Measurements from ENCODE around the gene NOL4L. TPM values are rescaled to one million over a fixed set of nuclear protein-coding genes. Genes with fewer than 3 reads are reported as not detected.

NOL4L gene
- total RNA-seq, 2 donors from 2014 or later, result 39.6 to 50.7 TPM

- Histone ChIP-seq H3K4me1 (ENCODE audit: control insufficient read depth, insufficient read depth, low read length) (no peaks in the 10 kb centered on the region), H3K27ac (ENCODE audit: low read depth, low read length) (no peak overlapping the region), H3K9ac (ENCODE audit: extremely low read depth, low read length, poor library complexity, severe bottlenecking) (no peak overlapping the region), H3K36me3 (ENCODE audit: control insufficient read depth, insufficient read depth, low read length) (no peaks in the 10 kb centered on the region), H3K4me3 (ENCODE audit: low read length) (no peak overlapping the region), H3K9me3 (ENCODE audit: control insufficient read depth, low read length) (no peaks in the 10 kb centered on the region), H3K27me3 (ENCODE audit: control insufficient read depth, insufficient read depth, low read length, poor library complexity, severe bottlenecking) (no peaks in the 10 kb centered on the region)
- Mint-ChIP-seq H3K27me3 (ENCODE audit: insufficient read depth) (peaks cover 7% of the 10 kb centered on the region), H3K4me3 (no peak overlapping the region), H3K4me1 (peaks cover 17% of the 10 kb centered on the region), H3K9me3 (no peaks in the 10 kb centered on the region), H3K36me3 (ENCODE audit: low read depth) (no peaks in the 10 kb centered on the region), H3K27ac (no peak overlapping the region)
- no peak for TF ChIP-seq CTCF (conservative IDR thresholded peaks at IDR 0.05)
- no peak for DNase-seq
- 43 to 76% methylated on average over 2 to 7 of the region's 7 CpGs for WGBS, 2 experiments (ENCODE audit: insufficient coverage in 1 of 2, insufficient read length in 1 of 2)
Observed at GRCh38 chr20:32523613-32524213, 61.4 kb downstream of the NOL4L start.

GRCh38 chr20:32522776-32523612 is 62.1 kb downstream of the NOL4L start:
- Mint-ChIP-seq H3K4me1 (peaks cover 10% of the 10 kb centered on the region), H3K9me3 (no peaks in the 10 kb centered on the region), H3K27me3 (ENCODE audit: insufficient read depth) (peaks cover 4% of the 10 kb centered on the region), H3K27ac (no peak overlapping the region), H3K36me3 (ENCODE audit: low read depth) (no peaks in the 10 kb centered on the region), H3K4me3 (no peak overlapping the region)
- WGBS, 2 experiments (ENCODE audit: insufficient coverage in 1 of 2, insufficient read length in 1 of 2), result 83 to 84% methylated on average over 6 to 8 of the region's 8 CpGs
- Histone ChIP-seq H3K27me3 (ENCODE audit: control insufficient read depth, insufficient read depth, low read length, poor library complexity, severe bottlenecking) (no peaks in the 10 kb centered on the region), H3K36me3 (ENCODE audit: control insufficient read depth, insufficient read depth, low read length) (no peaks in the 10 kb centered on the region), H3K4me3 (ENCODE audit: low read length) (no peak overlapping the region), H3K4me1 (ENCODE audit: control insufficient read depth, insufficient read depth, low read length) (no peaks in the 10 kb centered on the region), H3K27ac (ENCODE audit: low read depth, low read length) (peak overlapping the region; percentile 24), H3K9ac (ENCODE audit: extremely low read depth, low read length, poor library complexity, severe bottlenecking) (no peak overlapping the region), H3K9me3 (ENCODE audit: control insufficient read depth, low read length) (no peaks in the 10 kb centered on the region)
- DNase-seq, result peak; percentile 39
- TF ChIP-seq CTCF (conservative IDR thresholded peaks at IDR 0.05), result no peak

- Histone ChIP-seq H3K9ac (ENCODE audit: extremely low read depth, low read length, poor library complexity, severe bottlenecking) (no peak overlapping the region), H3K4me3 (ENCODE audit: low read length) (no peak overlapping the region), H3K9me3 (ENCODE audit: control insufficient read depth, low read length) (no peaks in the 10 kb centered on the region), H3K27ac (ENCODE audit: low read depth, low read length) (no peak overlapping the region), H3K27me3 (ENCODE audit: control insufficient read depth, insufficient read depth, low read length, poor library complexity, severe bottlenecking) (no peaks in the 10 kb centered on the region), H3K36me3 (ENCODE audit: control insufficient read depth, insufficient read depth, low read length) (no peaks in the 10 kb centered on the region), H3K4me1 (ENCODE audit: control insufficient read depth, insufficient read depth, low read length) (no peaks in the 10 kb centered on the region)
- 80 to 92% methylated on average over 2 to 3 of the region's 3 CpGs for WGBS, 2 experiments (ENCODE audit: insufficient coverage in 1 of 2, insufficient read length in 1 of 2)
- peak; percentile 55 for DNase-seq
- Mint-ChIP-seq H3K4me1 (peaks cover 6% of the 10 kb centered on the region), H3K4me3 (no peak overlapping the region), H3K27me3 (ENCODE audit: insufficient read depth) (peaks cover under 1% of the 10 kb centered on the region), H3K36me3 (ENCODE audit: low read depth) (no peaks in the 10 kb centered on the region), H3K27ac (no peak overlapping the region), H3K9me3 (no peaks in the 10 kb centered on the region)
- TF ChIP-seq CTCF (conservative IDR thresholded peaks at IDR 0.05), result no peak
Observed at GRCh38 chr20:32522526-32522775, 62.7 kb downstream of the NOL4L start.

Measured in endodermal cell (in vitro differentiated cells).